Activated CD4-positive, CD25-positive, alpha-beta regulatory T cell treated with anti-CD3 and anti-CD28 coated beads, Interleukin-2, amount 50 U/mL, for 72 hours (primary cell): Measurements from ENCODE around the gene TBC1D10B.
A peak's percentile ranks its signal among the peaks of the same experiment; 100 is the strongest.
"Not testable (repeated sequence)": the region's sequence is repeated elsewhere in the genome, so short reads cannot be mapped to it uniquely, and the experiment has no call there.

ENCODE experiments used
- DNase-seq: peaks from one replicate; pipeline ENCODE4 v3.0.0; 2021

Gene TBC1D10B

GRCh38 chr16:30354423-30355143 lies 15.7 kb downstream of the TBC1D10B start:
- no peak for DNase-seq

- no peak for DNase-seq
Measured at GRCh38 chr16:30353438-30354129, 16.7 kb downstream of the TBC1D10B start.

- no peak for DNase-seq
Measured at GRCh38 chr16:30352488-30353401, 17.5 kb downstream of the TBC1D10B start.

- no peak for DNase-seq
Measured at GRCh38 chr16:30351586-30352419, 18.5 kb downstream of the TBC1D10B start.

GRCh38 chr16:30351001-30351441 lies 19.3 kb downstream of the TBC1D10B start:
- DNase-seq, result no peak

- no peak for DNase-seq
Measured at GRCh38 chr16:30350134-30350871, 20.0 kb downstream of the TBC1D10B start.

GRCh38 chr16:30349675-30350074 lies 20.6 kb downstream of the TBC1D10B start:
- no peak for DNase-seq

- DNase-seq, result no peak
Measured at GRCh38 chr16:30348929-30349328, 21.4 kb downstream of the TBC1D10B start.

- DNase-seq, result no peak
Measured at GRCh38 chr16:30348113-30348512, 22.2 kb downstream of the TBC1D10B start.

- DNase-seq, result no peak
Measured at GRCh38 chr16:30346286-30346685, 24.0 kb downstream of the TBC1D10B start.

- not testable (repeated sequence) for DNase-seq
Measured at GRCh38 chr16:30343491-30343820, 26.8 kb downstream of the TBC1D10B start.

- DNase-seq, result no peak
Measured at GRCh38 chr16:30342751-30343490, 27.4 kb downstream of the TBC1D10B start.

- DNase-seq, result not testable (repeated sequence)
Measured at GRCh38 chr16:30341971-30342370, 28.3 kb downstream of the TBC1D10B start.

- DNase-seq, result no peak
Measured at GRCh38 chr16:30340621-30341020, 29.7 kb downstream of the TBC1D10B start.

- DNase-seq, result not testable (repeated sequence)
Measured at GRCh38 chr16:30338715-30339114, 31.6 kb downstream of the TBC1D10B start.

- DNase-seq, result not testable (repeated sequence)
Measured at GRCh38 chr16:30337964-30338357, 32.3 kb downstream of the TBC1D10B start.

GRCh38 chr16:30335598-30336474 lies 34.5 kb downstream of the TBC1D10B start:
- no peak for DNase-seq

GRCh38 chr16:30335028-30335597 lies 35.2 kb downstream of the TBC1D10B start:
- peak; percentile 87 for DNase-seq

- peak; percentile 86 for DNase-seq
Measured at GRCh38 chr16:30334473-30334989, 35.8 kb downstream of the TBC1D10B start.
